Neural progenitor cell (in vitro differentiated cells): ENCODE data around the gene ASNS. TPM values are rescaled to one million over a fixed set of nuclear protein-coding genes. Genes with fewer than 3 reads are reported as not detected.
A peak's percentile ranks its signal among the peaks of the same experiment; 100 is the strongest.
"Not testable (repeated sequence)": the region's sequence is repeated elsewhere in the genome, so short reads cannot be mapped to it uniquely, and the experiment has no call there.

Experiments
- DNase-seq: peaks from one replicate; pipeline ENCODE4 v3.0.0-alpha.2; 2016; ENCODE audit warnings: low spot score
- H2AFZ ChIP-seq: fragments of 200-600 bp; sonication (generic); replicated peaks from 2 replicates; pipeline ENCODE4 v1.6.1; 2016; ENCODE audit warnings: antibody characterized with exemption
- H3F3A ChIP-seq: fragments of 200-600 bp; sonication (generic); 2 replicates; pipeline ENCODE4 v1.6.1; 2016; ENCODE audit warnings: antibody characterized with exemption, low read depth
- H3K27ac ChIP-seq: fragments of 200-600 bp; sonication (generic); 2 replicates; pipeline ENCODE4 v1.5.1; 2016; ENCODE audit warnings: mild to moderate bottlenecking
- H3K27me3 ChIP-seq: fragments of 200-600 bp; sonication (generic); 2 replicates; pipeline ENCODE4 v1.6.1; 2016; ENCODE audit warnings: mild to moderate bottlenecking, moderate library complexity
- H3K36me3 ChIP-seq: fragments of 200-600 bp; sonication (generic); 2 replicates; pipeline ENCODE4 v1.5.1; 2016
- H3K4me1 ChIP-seq: fragments of 200-600 bp; sonication (generic); 2 replicates; pipeline ENCODE4 v1.6.1; 2016; ENCODE audit warnings: mixed run types
- H3K4me2 ChIP-seq: fragments of 200-600 bp; sonication (generic); 2 replicates; pipeline ENCODE4 v1.6.1; 2016
- H3K4me3 ChIP-seq: fragments of 200-600 bp; sonication (generic); 2 replicates; pipeline ENCODE4 v1.5.1; 2016
- H3K79me2 ChIP-seq: fragments of 200-600 bp; sonication (generic); 2 replicates; pipeline ENCODE4 v1.6.1; 2016; ENCODE audit warnings: low read depth
- H3K9ac ChIP-seq: fragments of 200-600 bp; sonication (generic); 2 replicates; pipeline ENCODE4 v1.6.1; 2016
- H3K9me3 ChIP-seq: fragments of 200-600 bp; sonication (generic); 2 replicates; pipeline ENCODE4 v1.5.1; 2016; ENCODE audit warnings: low read depth
- H4K20me1 ChIP-seq: fragments of 200-600 bp; sonication (generic); 2 replicates; pipeline ENCODE4 v1.6.1; 2016; ENCODE audit warnings: low read depth
- H3K27ac Mint-ChIP-seq: 3 replicates; pipeline ENCODE4 v1.8.0; 2021; ENCODE audit warnings: mixed read lengths
- H3K27me3 Mint-ChIP-seq: 2 replicates; pipeline ENCODE4 v1.8.0; 2022; ENCODE audit warnings: low read depth, mild to moderate bottlenecking, inconsistent platforms, moderate library complexity, mixed read lengths; ENCODE audit not compliant: insufficient read depth
- H3K36me3 Mint-ChIP-seq: 3 replicates; pipeline ENCODE4 v1.8.0; 2021; ENCODE audit warnings: mixed read lengths
- H3K4me1 Mint-ChIP-seq: 3 replicates; pipeline ENCODE4 v1.8.0; 2021; ENCODE audit warnings: mixed read lengths
- H3K4me3 Mint-ChIP-seq: 3 replicates; pipeline ENCODE4 v1.8.0; 2021; ENCODE audit warnings: mild to moderate bottlenecking, moderate library complexity, mixed read lengths
- H3K9me3 Mint-ChIP-seq: 3 replicates; pipeline ENCODE4 v1.8.0; 2020; ENCODE audit warnings: mixed read lengths
- EZH2 ChIP-seq: fragments of 200-600 bp; sonication (generic); IDR thresholded peaks from 2 replicates; pipeline ENCODE4 v1.6.1; 2017; ENCODE audit warnings: antibody characterized with exemption, mild to moderate bottlenecking, moderate library complexity
- EZH2phosphoT487 ChIP-seq: fragments of 200-600 bp; sonication (generic); IDR thresholded peaks from 2 replicates; pipeline ENCODE4 v1.6.1; 2017; ENCODE audit warnings: antibody characterized with exemption
- total RNA-seq: library from RNA; depleted of rRNA; stranded (reverse); fragments of >200 nt; gene quantifications from 2 replicates; pipeline ENCODE4 v1.2.3, GENCODE V29; 2015; ENCODE audit warnings: low replicate concordance
- TF ChIP-seq, protein P1 (sequence below): fragments of 200-600 bp; sonication (generic); IDR thresholded peaks from 2 replicates; pipeline ENCODE4 v1.5.1; 2017; ENCODE audit warnings: antibody characterized with exemption, mild to moderate bottlenecking

Gene ASNS
- total RNA-seq, 1 donor from 2014 or later: 33.3 TPM

DNA sequence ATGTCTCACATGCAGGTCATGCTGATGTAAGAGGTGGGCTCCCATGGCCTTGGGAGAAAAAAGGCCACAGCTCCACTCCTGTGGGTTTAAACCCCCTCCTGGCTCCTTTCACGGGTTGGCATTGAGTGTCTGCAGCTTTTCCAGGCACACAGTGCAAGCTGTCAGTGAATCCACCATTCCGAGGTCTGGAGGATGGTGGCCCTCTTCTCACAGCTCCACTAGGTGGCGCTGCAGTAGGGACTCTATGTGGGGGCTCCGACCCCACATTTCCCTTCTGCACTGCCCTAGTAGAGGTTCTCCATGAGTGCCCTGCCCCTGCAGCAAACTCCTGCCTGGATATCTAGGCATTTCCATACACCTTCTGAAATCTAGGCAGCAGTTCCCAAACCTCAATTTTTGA is 19.5 kb upstream of the ASNS start:
- not testable (repeated sequence) for H3K36me3 Mint-ChIP-seq, H3K4me3 ChIP-seq, H3K4me2 ChIP-seq, H3K79me2 ChIP-seq, H3K27me3 Mint-ChIP-seq, H3K9me3 Mint-ChIP-seq, DNase-seq, H3K27ac Mint-ChIP-seq, H3K27ac ChIP-seq, H3K9me3 ChIP-seq, H4K20me1 ChIP-seq, H3K4me1 ChIP-seq, H3K27me3 ChIP-seq, H3K4me1 Mint-ChIP-seq, H3K36me3 ChIP-seq, H3F3A ChIP-seq, H3K4me3 Mint-ChIP-seq, H2AFZ ChIP-seq, H3K9ac ChIP-seq
- TF ChIP-seq, protein P1, sequence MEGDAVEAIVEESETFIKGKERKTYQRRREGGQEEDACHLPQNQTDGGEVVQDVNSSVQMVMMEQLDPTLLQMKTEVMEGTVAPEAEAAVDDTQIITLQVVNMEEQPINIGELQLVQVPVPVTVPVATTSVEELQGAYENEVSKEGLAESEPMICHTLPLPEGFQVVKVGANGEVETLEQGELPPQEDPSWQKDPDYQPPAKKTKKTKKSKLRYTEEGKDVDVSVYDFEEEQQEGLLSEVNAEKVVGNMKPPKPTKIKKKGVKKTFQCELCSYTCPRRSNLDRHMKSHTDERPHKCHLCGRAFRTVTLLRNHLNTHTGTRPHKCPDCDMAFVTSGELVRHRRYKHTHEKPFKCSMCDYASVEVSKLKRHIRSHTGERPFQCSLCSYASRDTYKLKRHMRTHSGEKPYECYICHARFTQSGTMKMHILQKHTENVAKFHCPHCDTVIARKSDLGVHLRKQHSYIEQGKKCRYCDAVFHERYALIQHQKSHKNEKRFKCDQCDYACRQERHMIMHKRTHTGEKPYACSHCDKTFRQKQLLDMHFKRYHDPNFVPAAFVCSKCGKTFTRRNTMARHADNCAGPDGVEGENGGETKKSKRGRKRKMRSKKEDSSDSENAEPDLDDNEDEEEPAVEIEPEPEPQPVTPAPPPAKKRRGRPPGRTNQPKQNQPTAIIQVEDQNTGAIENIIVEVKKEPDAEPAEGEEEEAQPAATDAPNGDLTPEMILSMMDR: peak; percentile 24

DNA sequence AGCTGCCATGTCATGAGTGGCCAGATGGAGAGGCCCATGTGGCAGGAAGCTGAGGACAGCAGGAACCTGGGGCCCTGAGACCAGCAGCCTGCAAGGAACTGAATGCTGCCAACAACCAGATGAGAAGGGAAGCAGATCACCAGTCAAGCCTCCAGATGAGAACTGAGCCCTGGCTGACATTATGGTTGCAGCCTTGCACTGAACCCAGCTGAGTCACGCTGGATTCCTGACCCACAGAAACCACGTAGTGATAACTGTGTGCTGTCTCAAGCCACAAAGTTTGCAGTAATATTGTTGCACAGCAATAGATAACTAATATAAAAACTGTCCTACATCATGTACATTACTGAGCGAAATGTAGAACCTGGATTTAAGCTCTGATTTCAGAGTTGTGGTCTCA is 7.3 kb upstream of the ASNS start:
- H3K36me3 ChIP-seq, H2AFZ ChIP-seq, H3K79me2 ChIP-seq, H3K27me3 ChIP-seq, H3K9me3 Mint-ChIP-seq, H3K4me1 Mint-ChIP-seq, H3K36me3 Mint-ChIP-seq, H3K4me2 ChIP-seq, DNase-seq, H3K9me3 ChIP-seq, H3F3A ChIP-seq, H3K27me3 Mint-ChIP-seq, H3K27ac Mint-ChIP-seq, H4K20me1 ChIP-seq, H3K4me1 ChIP-seq, H3K4me3 Mint-ChIP-seq, H3K27ac ChIP-seq, H3K9ac ChIP-seq, H3K4me3 ChIP-seq: not testable (repeated sequence)

DNA sequence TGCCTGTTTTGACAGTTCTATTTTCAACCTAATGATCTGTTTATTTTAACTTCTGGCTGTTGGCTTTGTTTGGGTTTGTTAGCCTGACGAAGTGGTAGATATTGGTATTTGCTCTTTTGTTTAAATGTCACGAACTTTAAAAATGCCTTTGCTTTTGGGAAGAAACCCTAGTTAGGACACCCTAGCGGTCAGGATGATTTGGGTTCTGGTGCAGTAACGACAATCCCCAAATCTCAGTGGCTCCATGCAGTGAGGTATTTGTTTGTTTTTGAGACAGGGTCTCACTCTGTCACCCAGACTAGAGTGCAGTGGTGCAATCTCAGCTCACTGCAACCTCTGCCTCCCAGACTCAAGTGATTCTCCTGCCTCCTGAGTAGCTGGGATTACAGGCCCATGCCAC is 2.7 kb upstream of the ASNS start:
- not testable (repeated sequence) for H4K20me1 ChIP-seq, H2AFZ ChIP-seq
- peaks cover 28% of the 10 kb centered on the region for H3K27me3 ChIP-seq

DNA sequence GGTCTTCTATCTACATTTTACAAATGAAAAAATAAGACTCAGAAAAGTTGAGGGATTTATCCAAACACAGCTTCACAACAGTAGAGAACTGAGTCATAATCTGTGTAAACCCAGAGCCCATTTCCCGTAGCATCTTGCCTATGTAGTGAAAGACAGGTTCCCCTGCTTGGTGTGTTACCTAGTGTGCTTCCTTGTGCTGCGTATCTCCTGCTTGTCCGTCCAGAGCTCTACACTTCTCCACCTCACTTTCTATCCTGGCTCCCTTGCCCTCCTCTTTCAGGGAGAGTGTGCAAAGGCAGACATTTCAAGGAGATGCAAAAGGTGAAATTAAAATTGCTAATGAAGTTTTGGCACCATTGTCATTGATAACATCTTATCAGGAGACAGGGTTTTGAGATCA is 1.4 kb upstream of the ASNS start:
- Histone ChIP-seq H3K9me3 (no peaks in the 10 kb centered on the region), H3K36me3 (no peaks in the 10 kb centered on the region), H3K4me1 (no peaks in the 10 kb centered on the region), H3K27me3 (peaks cover 28% of the 10 kb centered on the region), H3K79me2 (peaks cover 15% of the 10 kb centered on the region), H3F3A (peaks cover 11% of the 10 kb centered on the region), H3K27ac (no peak overlapping the region), H3K4me3 (no peak overlapping the region), H3K9ac (no peak overlapping the region), H3K4me2 (no peak overlapping the region), H2AFZ (no peak overlapping the region), H4K20me1 (no peaks in the 10 kb centered on the region)
- H3K4me3 Mint-ChIP-seq: no peak overlapping the region
- no peak for DNase-seq
- H3K9me3 Mint-ChIP-seq: no peaks in the 10 kb centered on the region
- peaks cover 6% of the 10 kb centered on the region for H3K27me3 Mint-ChIP-seq
- peak overlapping the region; percentile 23 for H3K27ac Mint-ChIP-seq
- H3K4me1 Mint-ChIP-seq: peaks cover 6% of the 10 kb centered on the region
- H3K36me3 Mint-ChIP-seq: no peaks in the 10 kb centered on the region
- TF ChIP-seq, protein P1: no peak
- TF ChIP-seq EZH2 (no peak), EZH2phosphoT487 (no peak)

More for the DNA sequence above, 2.7 kb upstream of the ASNS start:
- H3K36me3 ChIP-seq, H3K4me2 ChIP-seq, H3K4me3 ChIP-seq, H3K4me1 Mint-ChIP-seq, H3K27me3 Mint-ChIP-seq, DNase-seq, H3K9ac ChIP-seq, H3K4me3 Mint-ChIP-seq, H3K4me1 ChIP-seq, H3K9me3 Mint-ChIP-seq, H3K9me3 ChIP-seq, H3K36me3 Mint-ChIP-seq, H3K27ac Mint-ChIP-seq, H3K27ac ChIP-seq: not testable (repeated sequence)
- peaks cover 11% of the 10 kb centered on the region for H3F3A ChIP-seq
- H3K79me2 ChIP-seq: peaks cover 15% of the 10 kb centered on the region
